ENCODE measurements around the gene PCDHGA11.

DNA sequence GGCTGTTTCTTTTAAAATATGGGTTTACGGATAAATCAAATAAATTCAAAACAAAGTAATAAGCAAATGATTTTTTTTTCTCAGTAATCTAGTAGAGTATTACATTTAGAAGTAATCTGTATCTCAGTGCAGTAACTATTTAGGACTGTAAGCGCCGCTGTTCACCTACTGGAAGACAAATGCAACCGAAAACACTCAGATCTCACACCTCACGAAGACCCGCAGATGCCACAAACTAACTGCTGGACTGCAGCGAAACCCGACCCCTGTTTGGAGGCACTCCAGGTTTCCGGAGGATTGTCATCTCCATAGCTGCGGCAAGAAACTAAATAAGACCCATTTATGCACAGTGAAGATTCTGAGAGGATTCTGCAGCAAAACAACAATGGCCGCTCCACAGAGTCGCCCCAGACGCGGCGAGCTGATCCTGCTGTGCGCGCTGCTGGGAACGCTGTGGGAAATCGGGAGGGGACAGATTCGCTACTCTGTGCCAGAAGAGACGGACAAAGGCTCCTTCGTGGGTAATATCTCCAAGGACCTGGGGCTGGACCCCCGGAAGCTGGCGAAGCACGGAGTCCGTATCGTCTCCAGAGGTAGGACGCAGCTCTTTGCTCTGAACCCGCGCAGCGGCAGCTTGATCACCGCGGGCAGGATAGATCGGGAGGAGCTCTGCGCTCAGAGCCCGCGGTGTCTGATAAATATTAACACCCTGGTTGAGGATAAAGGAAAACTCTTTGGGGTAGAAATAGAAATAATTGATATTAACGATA is 28.2 kb upstream of the PCDHGA11 start, which contains the start of gene PCDHGA8:
- TF ChIP-seq POLR2A (IDR thresholded peaks at IDR 0.05) = no peak
- TF ChIP-seq, protein P1, sequence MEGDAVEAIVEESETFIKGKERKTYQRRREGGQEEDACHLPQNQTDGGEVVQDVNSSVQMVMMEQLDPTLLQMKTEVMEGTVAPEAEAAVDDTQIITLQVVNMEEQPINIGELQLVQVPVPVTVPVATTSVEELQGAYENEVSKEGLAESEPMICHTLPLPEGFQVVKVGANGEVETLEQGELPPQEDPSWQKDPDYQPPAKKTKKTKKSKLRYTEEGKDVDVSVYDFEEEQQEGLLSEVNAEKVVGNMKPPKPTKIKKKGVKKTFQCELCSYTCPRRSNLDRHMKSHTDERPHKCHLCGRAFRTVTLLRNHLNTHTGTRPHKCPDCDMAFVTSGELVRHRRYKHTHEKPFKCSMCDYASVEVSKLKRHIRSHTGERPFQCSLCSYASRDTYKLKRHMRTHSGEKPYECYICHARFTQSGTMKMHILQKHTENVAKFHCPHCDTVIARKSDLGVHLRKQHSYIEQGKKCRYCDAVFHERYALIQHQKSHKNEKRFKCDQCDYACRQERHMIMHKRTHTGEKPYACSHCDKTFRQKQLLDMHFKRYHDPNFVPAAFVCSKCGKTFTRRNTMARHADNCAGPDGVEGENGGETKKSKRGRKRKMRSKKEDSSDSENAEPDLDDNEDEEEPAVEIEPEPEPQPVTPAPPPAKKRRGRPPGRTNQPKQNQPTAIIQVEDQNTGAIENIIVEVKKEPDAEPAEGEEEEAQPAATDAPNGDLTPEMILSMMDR (IDR thresholded peaks at IDR 0.05) = no peak
